ENCODE results near the gene CASZ1.

The CASZ1 gene

GRCh38 chr1:10706376-10706913 is 90.0 kb downstream of the CASZ1 start:
- WGBS, 2 experiments = 92 to 94% methylated on average over 16 of the region's 16 CpGs
- no peak overlapping the region for H3K4me3 ChIP-seq (ENCODE audit: insufficient read depth, low read depth, low read length)
- H3K4me1 ChIP-seq (ENCODE audit: control insufficient read depth, insufficient read depth, low read length) = peaks cover 85% of the 10 kb centered on the region
- H3K27ac ChIP-seq (ENCODE audit: insufficient read depth, low read depth, low read length, poor library complexity, severe bottlenecking) = no peak overlapping the region
- H3K9me3 ChIP-seq (ENCODE audit: control insufficient read depth, low read length) = no peaks in the 10 kb centered on the region
- H3K36me3 ChIP-seq (ENCODE audit: control insufficient read depth, insufficient read depth, low read length) = no peaks in the 10 kb centered on the region
- peaks cover 20% of the 10 kb centered on the region for H3K27me3 ChIP-seq (ENCODE audit: control insufficient read depth, insufficient read depth, low read length, poor library complexity, severe bottlenecking)

GRCh38 chr1:10705953-10706352 is 90.5 kb downstream of the CASZ1 start:
- Histone ChIP-seq H3K27me3 (ENCODE audit: control insufficient read depth, insufficient read depth, low read length, poor library complexity, severe bottlenecking) (peaks cover 24% of the 10 kb centered on the region), H3K4me3 (ENCODE audit: insufficient read depth, low read depth, low read length) (no peak overlapping the region), H3K4me1 (ENCODE audit: control insufficient read depth, insufficient read depth, low read length) (peaks cover 89% of the 10 kb centered on the region), H3K27ac (ENCODE audit: insufficient read depth, low read depth, low read length, poor library complexity, severe bottlenecking) (no peak overlapping the region), H3K9me3 (ENCODE audit: control insufficient read depth, low read length) (no peaks in the 10 kb centered on the region), H3K36me3 (ENCODE audit: control insufficient read depth, insufficient read depth, low read length) (no peaks in the 10 kb centered on the region)
- 85 to 90% methylated on average over 13 of the region's 13 CpGs for WGBS, 2 experiments

GRCh38 chr1:10704368-10704882 is 92.0 kb downstream of the CASZ1 start:
- Histone ChIP-seq H3K36me3 (ENCODE audit: control insufficient read depth, insufficient read depth, low read length) (no peaks in the 10 kb centered on the region), H3K27me3 (ENCODE audit: control insufficient read depth, insufficient read depth, low read length, poor library complexity, severe bottlenecking) (peaks cover 31% of the 10 kb centered on the region), H3K9me3 (ENCODE audit: control insufficient read depth, low read length) (no peaks in the 10 kb centered on the region), H3K4me3 (ENCODE audit: insufficient read depth, low read depth, low read length) (no peak overlapping the region), H3K27ac (ENCODE audit: insufficient read depth, low read depth, low read length, poor library complexity, severe bottlenecking) (peak overlapping the region; percentile 86), H3K4me1 (ENCODE audit: control insufficient read depth, insufficient read depth, low read length) (peaks cover 82% of the 10 kb centered on the region)
- WGBS, 2 experiments = 0 to 1% methylated on average over 44 of the region's 44 CpGs

GRCh38 chr1:10703702-10704101 is 92.7 kb downstream of the CASZ1 start:
- H3K4me3 ChIP-seq (ENCODE audit: insufficient read depth, low read depth, low read length) = no peak overlapping the region
- no peaks in the 10 kb centered on the region for H3K9me3 ChIP-seq (ENCODE audit: control insufficient read depth, low read length)
- peak overlapping the region; percentile 86 for H3K27ac ChIP-seq (ENCODE audit: insufficient read depth, low read depth, low read length, poor library complexity, severe bottlenecking)
- H3K36me3 ChIP-seq (ENCODE audit: control insufficient read depth, insufficient read depth, low read length) = no peaks in the 10 kb centered on the region
- WGBS, 2 experiments = 79 to 81% methylated on average over 8 of the region's 8 CpGs
- peaks cover 34% of the 10 kb centered on the region for H3K27me3 ChIP-seq (ENCODE audit: control insufficient read depth, insufficient read depth, low read length, poor library complexity, severe bottlenecking)
- H3K4me1 ChIP-seq (ENCODE audit: control insufficient read depth, insufficient read depth, low read length) = peaks cover 82% of the 10 kb centered on the region

- Histone ChIP-seq H3K9me3 (ENCODE audit: control insufficient read depth, low read length) (no peaks in the 10 kb centered on the region), H3K4me1 (ENCODE audit: control insufficient read depth, insufficient read depth, low read length) (peaks cover 57% of the 10 kb centered on the region), H3K27ac (ENCODE audit: insufficient read depth, low read depth, low read length, poor library complexity, severe bottlenecking) (no peak overlapping the region), H3K27me3 (ENCODE audit: control insufficient read depth, insufficient read depth, low read length, poor library complexity, severe bottlenecking) (peaks cover 30% of the 10 kb centered on the region), H3K36me3 (ENCODE audit: control insufficient read depth, insufficient read depth, low read length) (no peaks in the 10 kb centered on the region), H3K4me3 (ENCODE audit: insufficient read depth, low read depth, low read length) (no peak overlapping the region)
- WGBS, 2 experiments = 87 to 89% methylated on average over 14 of the region's 14 CpGs
These were observed 95.3 kb downstream of the CASZ1 start for GRCh38 chr1:10701145-10701544.

- H3K27me3 ChIP-seq (ENCODE audit: control insufficient read depth, insufficient read depth, low read length, poor library complexity, severe bottlenecking) = peaks cover 39% of the 10 kb centered on the region
- H3K36me3 ChIP-seq (ENCODE audit: control insufficient read depth, insufficient read depth, low read length) = no peaks in the 10 kb centered on the region
- H3K4me1 ChIP-seq (ENCODE audit: control insufficient read depth, insufficient read depth, low read length) = peaks cover 41% of the 10 kb centered on the region
- 90 to 94% methylated on average over 7 of the region's 7 CpGs for WGBS, 2 experiments
- H3K4me3 ChIP-seq (ENCODE audit: insufficient read depth, low read depth, low read length) = no peak overlapping the region
- no peaks in the 10 kb centered on the region for H3K9me3 ChIP-seq (ENCODE audit: control insufficient read depth, low read length)
- H3K27ac ChIP-seq (ENCODE audit: insufficient read depth, low read depth, low read length, poor library complexity, severe bottlenecking) = no peak overlapping the region
These were observed 97.0 kb downstream of the CASZ1 start for GRCh38 chr1:10699470-10699835.

- Histone ChIP-seq H3K4me1 (ENCODE audit: control insufficient read depth, insufficient read depth, low read length) (peaks cover 41% of the 10 kb centered on the region), H3K36me3 (ENCODE audit: control insufficient read depth, insufficient read depth, low read length) (no peaks in the 10 kb centered on the region), H3K27ac (ENCODE audit: insufficient read depth, low read depth, low read length, poor library complexity, severe bottlenecking) (no peak overlapping the region), H3K27me3 (ENCODE audit: control insufficient read depth, insufficient read depth, low read length, poor library complexity, severe bottlenecking) (peaks cover 39% of the 10 kb centered on the region), H3K9me3 (ENCODE audit: control insufficient read depth, low read length) (no peaks in the 10 kb centered on the region), H3K4me3 (ENCODE audit: insufficient read depth, low read depth, low read length) (no peak overlapping the region)
- 82 to 84% methylated on average over 14 of the region's 14 CpGs for WGBS, 2 experiments
These were observed 97.5 kb downstream of the CASZ1 start for GRCh38 chr1:10698726-10699469.

GRCh38 chr1:10697621-10698160 is 98.8 kb downstream of the CASZ1 start:
- peaks cover 41% of the 10 kb centered on the region for H3K27me3 ChIP-seq (ENCODE audit: control insufficient read depth, insufficient read depth, low read length, poor library complexity, severe bottlenecking)

GRCh38 chr1:10696977-10697376 is 99.5 kb downstream of the CASZ1 start:
- 92 to 95% methylated on average over 7 of the region's 7 CpGs for WGBS, 2 experiments
- peaks cover 41% of the 10 kb centered on the region for H3K27me3 ChIP-seq (ENCODE audit: control insufficient read depth, insufficient read depth, low read length, poor library complexity, severe bottlenecking)

More at GRCh38 chr1:10697621-10698160, 98.8 kb downstream of the CASZ1 start:
- 93 to 94% methylated on average over 25 of the region's 25 CpGs for WGBS, 2 experiments
- Histone ChIP-seq H3K27ac (ENCODE audit: insufficient read depth, low read depth, low read length, poor library complexity, severe bottlenecking) (no peak overlapping the region), H3K36me3 (ENCODE audit: control insufficient read depth, insufficient read depth, low read length) (no peaks in the 10 kb centered on the region), H3K4me1 (ENCODE audit: control insufficient read depth, insufficient read depth, low read length) (peaks cover 33% of the 10 kb centered on the region), H3K4me3 (ENCODE audit: insufficient read depth, low read depth, low read length) (no peak overlapping the region), H3K9me3 (ENCODE audit: control insufficient read depth, low read length) (no peaks in the 10 kb centered on the region)

More at GRCh38 chr1:10696977-10697376, 99.5 kb downstream of the CASZ1 start:
- Histone ChIP-seq H3K4me1 (ENCODE audit: control insufficient read depth, insufficient read depth, low read length) (peaks cover 32% of the 10 kb centered on the region), H3K36me3 (ENCODE audit: control insufficient read depth, insufficient read depth, low read length) (no peaks in the 10 kb centered on the region), H3K4me3 (ENCODE audit: insufficient read depth, low read depth, low read length) (no peak overlapping the region), H3K9me3 (ENCODE audit: control insufficient read depth, low read length) (no peaks in the 10 kb centered on the region), H3K27ac (ENCODE audit: insufficient read depth, low read depth, low read length, poor library complexity, severe bottlenecking) (no peak overlapping the region)
